Lung (tissue), 12 donors: ENCODE data around the gene LAP3. TPM values are rescaled to one million over a fixed set of nuclear protein-coding genes. Genes with fewer than 3 reads are reported as not detected.
"Not testable (repeated sequence)": the region's sequence is repeated elsewhere in the genome, so short reads cannot be mapped to it uniquely, and the experiment has no call there.

ENCODE experiments used
- ATAC-seq: fragments of 200-7000 bp; cut with Tn5 transposase; one replicate; pipeline ENCODE4 v1.9.1; 2020; ENCODE audit warnings: moderate number of reproducible peaks; ENCODE audit not compliant: insufficient read depth, low FRiP score
- DNase-seq, 3 donors: peaks; one replicate each; pipeline ENCODE4 v3.0.0-alpha.2; 2013 to 2017
- H3K27ac ChIP-seq, 2 donors: one replicate each; pipeline ENCODE4 v1.5.1; 2013; ENCODE audit warnings: mild to moderate bottlenecking in 2 of 2, moderate library complexity in 2 of 2, control low read depth in 1 of 2, inconsistent platforms in 1 of 2, low read depth in 1 of 2, low read length in 1 of 2
- H3K27me3 ChIP-seq, 3 donors: one replicate each; pipeline ENCODE4 v1.5.1; 2013; ENCODE audit warnings: low read length in 2 of 3; ENCODE audit not compliant: control insufficient read depth in 3 of 3, insufficient read depth in 3 of 3
- H3K36me3 ChIP-seq, 4 donors: one replicate each; pipeline ENCODE4 v1.5.1; 2013; ENCODE audit warnings: low read length in 4 of 4, mild to moderate bottlenecking in 1 of 4, moderate library complexity in 1 of 4; ENCODE audit not compliant: control insufficient read depth in 4 of 4, insufficient read depth in 4 of 4
- H3K4me1 ChIP-seq, 5 donors: one replicate each; pipeline ENCODE4 v1.5.1; 2013; ENCODE audit warnings: low read length in 5 of 5, mild to moderate bottlenecking in 2 of 5, moderate library complexity in 1 of 5; ENCODE audit not compliant: control insufficient read depth in 5 of 5, insufficient read depth in 5 of 5
- H3K4me3 ChIP-seq: one replicate; pipeline ENCODE4 v1.5.1; 2013; ENCODE audit warnings: mild to moderate bottlenecking, control low read depth, moderate library complexity
- H3K9ac ChIP-seq, 2 donors: one replicate each; pipeline ENCODE4 v1.5.1; 2013; ENCODE audit warnings: low read length in 2 of 2, control low read depth in 1 of 2; ENCODE audit not compliant: insufficient read depth in 1 of 2
- H3K9me3 ChIP-seq, 4 donors: one replicate each; pipeline ENCODE4 v1.5.1; 2013; ENCODE audit warnings: low read length in 3 of 4, mild to moderate bottlenecking in 1 of 4, moderate library complexity in 1 of 4; ENCODE audit not compliant: control insufficient read depth in 4 of 4, insufficient read depth in 3 of 4
- WGBS, 2 donors: extraction: QIAGEN DNeasy Blood & Tissue Kit; methylation state at CpG; one replicate each; pipeline ENCODE4 v1.1.7; 2013; 5-methylcytosine and 5-hydroxymethylcytosine counted together
- polyA plus RNA-seq, 2 donors: library from polyadenylated mRNA; stranded (reverse); fragments of 200-250 nt; gene quantifications; one replicate each; pipeline ENCODE4 v1.2.1, GENCODE V29; 2013
- total RNA-seq, 2 donors: library from RNA; depleted of rRNA in 1 of 2; stranded (reverse); fragments of >200 nt in 1 of 2; gene quantifications; one replicate each; pipeline ENCODE4 v1.2.1, GENCODE V29; 2014 to 2021
- TF ChIP-seq, protein P1 (sequence below): IDR thresholded peaks from 2 replicates; pipeline ENCODE4 v1.5.1; 2012; ENCODE audit warnings: mild to moderate bottlenecking; ENCODE audit errors: control extremely low read depth, extremely low read depth
- donor health status: control.
- donor health status: control.
- donor health status: Bipolar disorder and iron deficiency.
- donor health status: healthy.
- donor health status: DM: yes; HTN: yes; CAD: no.

The LAP3 gene
- total and polyA plus RNA-seq, 4 donors, result 30.7 to 185 (median 104) TPM

DNA sequence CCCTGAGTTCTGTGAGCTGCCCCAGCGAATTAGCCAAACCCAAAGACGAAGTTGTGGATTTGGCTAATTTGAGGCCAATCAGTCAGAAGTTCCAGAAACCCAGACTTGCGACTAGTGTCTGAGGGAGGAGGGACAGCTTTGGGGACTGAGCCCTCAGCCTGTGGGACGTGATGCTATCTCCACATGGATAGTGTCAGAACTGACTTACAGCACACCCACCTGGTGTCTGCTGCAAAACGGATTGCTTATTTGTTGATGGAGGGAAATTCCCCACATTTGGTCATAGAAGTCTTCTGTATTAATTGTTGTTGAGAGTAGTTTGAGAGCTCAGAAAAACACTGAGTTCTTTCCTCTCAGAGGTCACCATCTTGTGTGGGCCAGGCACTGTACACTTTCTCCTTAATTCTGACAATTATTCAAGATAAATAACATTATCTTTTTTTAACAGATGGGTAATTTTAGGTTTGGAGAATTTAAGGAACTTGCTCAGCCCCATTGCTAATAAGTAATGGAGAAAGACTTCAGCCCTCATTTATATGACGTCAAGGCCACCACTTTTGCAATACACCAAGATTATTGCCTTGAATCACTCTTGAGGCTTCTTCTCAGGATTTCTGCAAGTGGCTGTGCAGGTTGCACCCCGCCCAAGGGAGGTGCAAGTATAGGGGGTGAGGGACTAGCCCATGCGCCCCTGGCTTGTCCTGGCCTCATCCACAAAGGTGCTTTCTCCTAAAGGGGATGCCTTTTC, 45.3 kb upstream of the LAP3 start:
- no peaks in the 10 kb centered on the region for H3K4me1 ChIP-seq
- DNase-seq, result no peak
- TF ChIP-seq, protein P1, sequence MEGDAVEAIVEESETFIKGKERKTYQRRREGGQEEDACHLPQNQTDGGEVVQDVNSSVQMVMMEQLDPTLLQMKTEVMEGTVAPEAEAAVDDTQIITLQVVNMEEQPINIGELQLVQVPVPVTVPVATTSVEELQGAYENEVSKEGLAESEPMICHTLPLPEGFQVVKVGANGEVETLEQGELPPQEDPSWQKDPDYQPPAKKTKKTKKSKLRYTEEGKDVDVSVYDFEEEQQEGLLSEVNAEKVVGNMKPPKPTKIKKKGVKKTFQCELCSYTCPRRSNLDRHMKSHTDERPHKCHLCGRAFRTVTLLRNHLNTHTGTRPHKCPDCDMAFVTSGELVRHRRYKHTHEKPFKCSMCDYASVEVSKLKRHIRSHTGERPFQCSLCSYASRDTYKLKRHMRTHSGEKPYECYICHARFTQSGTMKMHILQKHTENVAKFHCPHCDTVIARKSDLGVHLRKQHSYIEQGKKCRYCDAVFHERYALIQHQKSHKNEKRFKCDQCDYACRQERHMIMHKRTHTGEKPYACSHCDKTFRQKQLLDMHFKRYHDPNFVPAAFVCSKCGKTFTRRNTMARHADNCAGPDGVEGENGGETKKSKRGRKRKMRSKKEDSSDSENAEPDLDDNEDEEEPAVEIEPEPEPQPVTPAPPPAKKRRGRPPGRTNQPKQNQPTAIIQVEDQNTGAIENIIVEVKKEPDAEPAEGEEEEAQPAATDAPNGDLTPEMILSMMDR, result no peak
- no peaks in the 10 kb centered on the region for H3K9me3 ChIP-seq
- no peaks in the 10 kb centered on the region for H3K27me3 ChIP-seq
- WGBS, 2 donors, result 67 to 79% methylated on average over 8 of the region's 8 CpGs
- H3K36me3 ChIP-seq, result no peaks in the 10 kb centered on the region
- peak overlapping the region in 1 of 2 donors; percentile 2 for H3K27ac ChIP-seq
- ATAC-seq, result no peak
- no peak overlapping the region for H3K4me3 ChIP-seq
- no peak overlapping the region for H3K9ac ChIP-seq

DNA sequence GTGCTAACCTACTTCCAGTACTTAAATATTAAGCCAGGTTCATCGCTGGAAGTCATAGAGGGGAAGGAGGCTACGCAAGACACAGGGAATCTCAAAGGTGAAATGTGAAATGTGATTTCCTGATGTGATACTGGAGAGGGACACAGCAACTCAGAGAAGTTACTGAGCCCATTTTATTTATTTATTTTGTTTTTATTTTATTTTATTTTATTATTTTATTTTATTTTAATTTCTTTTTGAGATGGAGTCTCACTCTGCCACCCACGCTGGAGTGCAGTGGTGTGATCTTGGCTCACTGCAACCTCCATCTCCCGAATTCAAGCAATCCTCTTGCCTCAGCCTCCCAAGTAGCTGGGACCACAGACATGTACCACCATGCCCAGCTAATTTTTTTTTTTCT, 42.3 kb upstream of the LAP3 start:
- no peaks in the 10 kb centered on the region for H3K36me3 ChIP-seq
- TF ChIP-seq, protein P1, result no peak
- no peak overlapping the region for H3K27ac ChIP-seq
- no peak for DNase-seq
- no peaks in the 10 kb centered on the region for H3K9me3 ChIP-seq
- no peak overlapping the region for H3K4me3 ChIP-seq
- H3K4me1 ChIP-seq, result no peaks in the 10 kb centered on the region
- no peak for ATAC-seq
- no peaks in the 10 kb centered on the region for H3K27me3 ChIP-seq
- WGBS, 2 donors, result 94 to 100% methylated on average over 4 of the region's 4 CpGs
- no peak overlapping the region for H3K9ac ChIP-seq

DNA sequence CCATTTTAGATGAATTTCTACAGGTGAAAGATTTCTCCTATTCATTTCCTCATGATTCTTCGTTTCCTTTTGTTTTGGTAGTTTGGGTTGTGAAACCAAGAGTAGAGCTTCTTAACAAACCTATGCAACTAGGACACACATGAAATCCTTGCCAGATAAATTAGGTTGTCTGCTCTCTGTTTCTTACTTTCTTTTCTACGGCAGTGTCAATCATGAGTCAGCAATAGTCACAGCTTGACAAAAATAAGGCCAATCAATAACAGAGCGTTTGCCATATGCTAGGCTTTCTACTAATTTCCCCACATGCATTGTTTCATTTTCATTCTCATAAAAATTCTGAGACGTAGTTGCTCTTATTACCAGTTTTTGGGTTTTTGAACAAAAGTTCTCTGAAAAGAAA, 41.8 kb upstream of the LAP3 start:
- ATAC-seq, result no peak
- no peaks in the 10 kb centered on the region for H3K9me3 ChIP-seq
- no peak overlapping the region for H3K4me3 ChIP-seq
- H3K9ac ChIP-seq, result no peak overlapping the region
- H3K27ac ChIP-seq, result no peak overlapping the region
- WGBS, 2 donors, result 86 to 87% methylated on average over 4 of the region's 4 CpGs
- no peaks in the 10 kb centered on the region for H3K27me3 ChIP-seq
- no peak for DNase-seq
- H3K4me1 ChIP-seq, result no peaks in the 10 kb centered on the region
- no peaks in the 10 kb centered on the region for H3K36me3 ChIP-seq
- TF ChIP-seq, protein P1, result no peak

DNA sequence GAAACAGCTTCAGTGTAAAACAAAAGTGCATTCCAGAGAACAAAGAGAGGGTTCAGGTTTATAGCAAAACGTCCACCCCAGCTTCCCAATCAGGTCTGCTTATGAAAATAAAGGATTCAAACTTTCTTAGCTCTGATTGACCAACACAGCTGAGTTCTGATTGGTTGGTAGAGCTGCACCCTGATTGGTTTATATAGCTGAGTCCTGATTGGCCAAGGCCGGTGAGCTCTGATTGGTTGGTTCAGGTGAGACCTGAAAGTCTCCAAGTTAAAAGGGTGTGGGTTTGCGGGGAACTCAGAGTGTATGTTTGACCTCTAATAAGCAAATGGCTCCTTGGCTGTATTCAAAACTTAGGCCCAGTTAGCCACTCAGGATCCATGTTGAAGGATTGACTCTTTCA, 41.1 kb upstream of the LAP3 start:
- whole genome bisulfite sequencing, 2 donors, result 85 to 89% methylated on average over 3 of the region's 3 CpGs
- ATAC-seq (no peak), DNase-seq (no peak)
- Histone ChIP-seq H3K9me3 (no peaks in the 10 kb centered on the region), H3K27ac (no peak overlapping the region), H3K9ac (no peak overlapping the region), H3K27me3 (no peaks in the 10 kb centered on the region), H3K4me3 (no peak overlapping the region), H3K4me1 (no peaks in the 10 kb centered on the region), H3K36me3 (no peaks in the 10 kb centered on the region)
- TF ChIP-seq, protein P1, result no peak

DNA sequence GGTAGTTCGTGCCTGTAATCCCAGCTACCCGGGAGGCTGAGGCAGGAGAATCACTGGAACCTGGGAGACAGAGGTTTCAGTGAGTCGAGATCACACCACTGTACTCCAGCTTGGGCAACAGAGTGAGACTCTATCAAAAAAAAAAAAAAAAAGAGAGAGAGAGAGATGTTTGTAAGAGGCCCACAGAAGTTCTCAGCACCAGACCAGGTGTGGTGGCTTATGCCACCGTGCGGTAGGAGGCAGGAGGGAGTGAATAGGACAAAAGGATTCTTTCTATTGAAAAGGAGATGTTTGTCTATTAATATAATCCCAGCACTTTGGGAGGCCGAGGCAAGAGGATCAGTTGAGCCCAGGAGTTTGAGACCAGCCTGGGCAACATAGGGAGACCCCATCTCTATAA, 39.9 kb upstream of the LAP3 start:
- H3K27ac ChIP-seq, H3K4me1 ChIP-seq, DNase-seq, ATAC-seq, H3K9me3 ChIP-seq, H3K9ac ChIP-seq, H3K27me3 ChIP-seq, H3K36me3 ChIP-seq, H3K4me3 ChIP-seq: not testable (repeated sequence)
- WGBS, 2 donors, result 91 to 96% methylated on average over 6 of the region's 6 CpGs
